HG03558 (cell line): ENCODE results near the gene GABRG3.
"Not testable (repeated sequence)": the region's sequence is repeated elsewhere in the genome, so short reads cannot be mapped to it uniquely, and the experiment has no call there.

ENCODE experiments used
- ATAC-seq: cut with Tn5 transposase; IDR thresholded peaks from one replicate; pipeline ENCODE4 v1.9.1; 2021; ENCODE audit warnings: moderate number of reproducible peaks; ENCODE audit not compliant: unreplicated experiment; ENCODE audit errors: extremely low read depth

GABRG3 gene

GRCh38 chr15:26983822-26984221, 12.8 kb downstream of the GABRG3 start:
- no peak for ATAC-seq

- no peak for ATAC-seq
These were observed 14.1 kb downstream of the GABRG3 start for GRCh38 chr15:26985050-26985449.

- ATAC-seq, result no peak
These were observed 25.3 kb downstream of the GABRG3 start for GRCh38 chr15:26996250-26996649.

GRCh38 chr15:27003003-27003402, 32.0 kb downstream of the GABRG3 start:
- ATAC-seq, result not testable (repeated sequence)

- not testable (repeated sequence) for ATAC-seq
These were observed 33.2 kb downstream of the GABRG3 start for GRCh38 chr15:27004226-27004625.

- no peak for ATAC-seq
These were observed 46.3 kb downstream of the GABRG3 start for GRCh38 chr15:27017168-27017809.

GRCh38 chr15:27019687-27020086, 48.7 kb downstream of the GABRG3 start:
- no peak for ATAC-seq

- no peak for ATAC-seq
These were observed 54.5 kb downstream of the GABRG3 start for GRCh38 chr15:27025481-27025966.

- no peak for ATAC-seq
These were observed 56.2 kb downstream of the GABRG3 start for GRCh38 chr15:27027229-27027628.

GRCh38 chr15:27028858-27029477, 58.0 kb downstream of the GABRG3 start:
- no peak for ATAC-seq

- no peak for ATAC-seq
These were observed 65.2 kb downstream of the GABRG3 start for GRCh38 chr15:27036210-27036609.

GRCh38 chr15:27037501-27037900, 66.5 kb downstream of the GABRG3 start:
- no peak for ATAC-seq

- no peak for ATAC-seq
These were observed 68.2 kb downstream of the GABRG3 start for GRCh38 chr15:27039152-27039551.

GRCh38 chr15:27042230-27042629, 71.2 kb downstream of the GABRG3 start:
- ATAC-seq, result no peak

- ATAC-seq, result no peak
These were observed 71.7 kb downstream of the GABRG3 start for GRCh38 chr15:27042646-27043045.

GRCh38 chr15:27043770-27044169, 72.8 kb downstream of the GABRG3 start:
- ATAC-seq, result no peak

- no peak for ATAC-seq
These were observed 74.8 kb downstream of the GABRG3 start for GRCh38 chr15:27045796-27046195.

- ATAC-seq, result no peak
These were observed 75.9 kb downstream of the GABRG3 start for GRCh38 chr15:27046880-27047279.

GRCh38 chr15:27050163-27050562, 79.2 kb downstream of the GABRG3 start:
- no peak for ATAC-seq

- ATAC-seq, result no peak
These were observed 83.4 kb downstream of the GABRG3 start for GRCh38 chr15:27054426-27054825.

- no peak for ATAC-seq
These were observed 87.1 kb downstream of the GABRG3 start for GRCh38 chr15:27057904-27058645.
